Forelimb muscle (tissue), 1 donor: ENCODE results near the gene IDH3G. TPM values are rescaled to one million over a fixed set of nuclear protein-coding genes. Genes with fewer than 3 reads are reported as not detected.
"Not testable (repeated sequence)": the region's sequence is repeated elsewhere in the genome, so short reads cannot be mapped to it uniquely, and the experiment has no call there.

Experiments used
- DNase-seq: peaks from one replicate; pipeline ENCODE4 v3.0.0-alpha.2; 2013; ENCODE audit warnings: low read depth
- polyA plus RNA-seq: library from polyadenylated mRNA; unstranded; fragments of 120-200 nt; gene quantifications from one replicate; pipeline ENCODE4 v1.2.1, GENCODE V29; 2013; ENCODE audit not compliant: insufficient read length

Gene IDH3G
- polyA plus RNA-seq, 1 donor = 49.6 TPM

DNA sequence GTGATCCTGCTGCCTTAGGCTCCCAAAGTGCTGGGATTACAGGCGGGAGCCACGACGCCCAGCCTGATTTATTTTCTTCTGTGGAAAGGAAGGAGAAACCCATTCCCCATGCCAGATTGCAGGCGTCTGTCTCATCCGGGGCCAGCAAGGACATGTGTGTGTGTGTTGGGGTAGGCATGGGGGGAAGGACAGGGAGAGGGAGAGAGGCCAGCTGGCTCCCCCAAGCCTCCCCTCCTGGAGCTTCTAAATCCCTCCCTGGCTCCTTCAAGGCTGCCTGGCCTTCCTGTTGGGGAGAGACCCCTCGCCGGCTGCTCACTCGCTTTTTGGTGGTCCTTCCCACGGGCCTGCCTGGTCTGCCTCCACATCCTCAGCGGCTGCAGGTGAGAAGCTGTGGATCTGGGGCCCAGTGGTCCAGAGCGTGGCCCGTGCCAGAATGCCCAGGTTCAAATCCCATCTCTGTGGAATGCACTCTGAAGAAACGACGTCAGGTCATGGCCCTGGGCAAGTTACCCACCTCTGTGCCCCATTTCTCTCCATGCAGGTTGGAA is 31.5 kb downstream of the IDH3G start:
- no peak for DNase-seq

DNA sequence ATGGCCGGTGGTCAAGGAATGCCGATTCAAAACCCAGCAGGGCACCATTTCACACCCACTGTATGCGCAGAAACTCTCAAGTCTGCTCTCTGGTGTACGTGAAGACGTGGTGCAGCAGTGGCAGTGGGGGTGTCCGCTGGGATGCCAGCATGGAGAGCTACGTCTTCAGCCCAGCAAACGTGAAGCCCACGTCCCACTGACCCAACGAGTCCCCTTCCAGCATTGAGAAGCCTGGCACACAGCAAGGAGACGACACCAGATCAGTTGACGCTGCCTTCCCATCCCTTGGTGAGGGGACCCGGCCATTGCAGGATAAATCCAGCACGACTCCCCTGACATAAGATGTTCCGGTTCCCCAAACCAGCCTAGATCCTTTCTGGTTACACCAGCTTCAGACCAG is 32.3 kb downstream of the IDH3G start:
- no peak for DNase-seq

DNA sequence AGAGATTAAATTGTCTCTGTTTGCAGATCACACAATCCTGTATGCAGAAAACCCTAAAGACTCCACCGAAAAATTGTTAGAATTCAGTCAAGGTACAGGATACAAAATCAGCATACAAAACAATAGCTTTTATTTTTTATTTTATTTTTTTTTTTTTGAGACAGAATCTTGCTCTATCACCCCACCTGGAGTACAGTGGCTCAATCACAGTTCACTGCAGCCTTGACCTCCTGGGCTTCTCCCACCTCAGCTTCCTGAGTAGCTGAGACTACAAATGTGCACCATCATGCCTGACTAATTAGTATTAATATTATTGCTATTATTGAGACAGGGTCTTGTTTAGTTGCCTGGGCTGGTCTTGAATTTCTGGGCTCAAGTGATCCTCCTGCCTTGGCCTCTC is 39.0 kb downstream of the IDH3G start:
- no peak for DNase-seq

DNA sequence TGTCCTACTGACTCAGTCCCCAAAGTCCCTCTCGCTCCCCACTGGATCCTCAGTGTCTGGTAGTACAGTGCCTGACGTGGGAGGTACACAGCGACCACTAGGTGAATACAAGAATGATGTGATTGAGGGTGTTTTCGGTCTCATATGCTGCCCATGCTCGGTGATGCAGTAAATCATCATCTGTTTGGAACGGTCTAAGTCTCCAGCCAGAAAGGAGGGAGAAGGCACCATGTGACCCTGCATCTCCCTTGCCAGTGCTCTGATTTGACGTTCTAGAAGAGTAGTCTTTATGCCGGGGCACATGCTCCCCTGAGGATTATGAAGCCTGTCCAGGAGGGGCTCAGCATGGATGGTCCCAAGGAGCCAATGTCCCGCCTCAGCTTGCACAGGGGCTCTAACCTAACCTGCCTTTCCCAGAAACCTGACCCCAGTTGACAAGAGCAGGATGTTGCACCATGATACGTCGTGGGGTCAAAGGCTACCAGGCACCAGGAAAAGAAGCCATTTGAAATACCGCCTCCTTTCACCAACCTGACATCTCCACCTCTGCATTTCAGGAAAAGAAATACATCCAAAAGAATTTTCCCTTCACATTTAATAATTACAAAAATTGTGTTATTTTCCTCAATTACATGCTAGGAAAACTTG is 43.9 kb downstream of the IDH3G start:
- DNase-seq = no peak

DNA sequence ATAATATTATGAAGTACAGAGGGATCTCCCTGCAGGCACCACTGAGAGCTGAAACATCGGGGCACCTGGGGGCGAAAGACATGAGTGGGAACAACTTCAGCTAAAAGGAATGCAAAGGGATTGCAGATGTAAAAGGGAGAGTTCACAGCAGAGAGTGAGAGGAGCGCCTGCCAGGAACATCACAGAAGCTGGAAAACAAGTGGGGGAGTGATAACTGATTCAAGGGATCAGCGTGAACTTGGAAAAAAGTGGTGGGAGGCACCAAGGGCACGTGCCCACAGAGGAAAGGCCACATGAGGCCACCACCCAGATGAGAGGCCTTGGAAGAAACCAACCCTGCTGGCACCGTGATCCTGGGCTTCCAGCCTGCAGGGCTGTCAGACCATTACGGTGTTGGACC is 45.2 kb downstream of the IDH3G start:
- DNase-seq = not testable (repeated sequence)

DNA sequence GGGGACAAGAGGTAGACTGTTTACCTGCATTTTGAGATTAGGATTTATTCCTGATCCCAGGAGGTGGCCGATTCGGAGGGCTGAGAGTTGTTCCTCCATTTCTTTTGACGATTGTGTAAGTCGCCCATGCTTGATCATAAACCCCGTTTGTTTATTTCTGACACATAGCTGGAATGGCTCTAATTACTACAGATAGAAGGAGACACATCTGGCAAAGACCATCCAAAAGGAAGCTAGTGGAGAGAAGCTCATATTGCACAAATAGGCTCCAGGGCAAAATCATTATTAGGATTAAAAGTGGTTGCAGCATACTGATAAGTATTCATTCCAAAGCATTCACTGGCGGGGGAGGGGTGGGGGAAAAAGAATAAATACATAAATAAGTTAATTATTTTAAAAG is 47.2 kb downstream of the IDH3G start:
- not testable (repeated sequence) for DNase-seq

DNA sequence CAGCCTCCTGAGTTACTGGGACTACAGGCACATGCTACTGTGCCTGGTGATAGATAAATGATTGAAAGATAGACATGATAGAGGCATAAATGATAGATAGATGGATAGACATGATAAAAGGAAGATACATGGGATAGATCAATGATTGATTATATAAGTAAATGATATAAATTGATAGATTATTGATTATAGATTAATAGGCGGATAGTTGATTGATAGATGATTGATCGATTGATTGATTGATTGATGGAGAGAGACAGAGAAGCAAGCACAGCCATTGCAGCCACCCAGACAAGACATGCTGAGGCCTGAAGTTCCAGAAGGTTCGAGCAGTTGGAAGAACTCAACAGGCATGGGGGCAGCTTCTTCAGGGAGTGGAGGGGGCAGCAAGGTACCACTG is 47.8 kb downstream of the IDH3G start:
- no peak for DNase-seq

DNA sequence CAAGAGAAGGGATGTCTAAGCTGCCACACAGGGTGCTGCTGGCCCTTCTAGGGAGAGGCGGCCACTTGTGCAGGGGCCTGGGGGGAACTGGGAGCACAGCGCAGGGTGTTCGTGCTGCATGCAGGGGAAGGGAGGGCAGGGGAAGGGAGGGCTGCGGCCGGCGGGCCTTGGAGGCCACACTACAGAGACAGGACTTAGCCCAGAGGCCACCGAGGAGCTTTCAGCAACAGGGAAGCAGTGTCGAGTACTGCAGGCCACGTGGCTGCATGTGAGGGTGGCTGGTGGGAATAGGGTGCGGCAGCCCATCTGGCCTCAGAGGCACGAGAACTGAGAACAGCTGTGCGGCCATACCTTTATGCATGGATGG is 49.1 kb downstream of the IDH3G start:
- DNase-seq = not testable (repeated sequence)

DNA sequence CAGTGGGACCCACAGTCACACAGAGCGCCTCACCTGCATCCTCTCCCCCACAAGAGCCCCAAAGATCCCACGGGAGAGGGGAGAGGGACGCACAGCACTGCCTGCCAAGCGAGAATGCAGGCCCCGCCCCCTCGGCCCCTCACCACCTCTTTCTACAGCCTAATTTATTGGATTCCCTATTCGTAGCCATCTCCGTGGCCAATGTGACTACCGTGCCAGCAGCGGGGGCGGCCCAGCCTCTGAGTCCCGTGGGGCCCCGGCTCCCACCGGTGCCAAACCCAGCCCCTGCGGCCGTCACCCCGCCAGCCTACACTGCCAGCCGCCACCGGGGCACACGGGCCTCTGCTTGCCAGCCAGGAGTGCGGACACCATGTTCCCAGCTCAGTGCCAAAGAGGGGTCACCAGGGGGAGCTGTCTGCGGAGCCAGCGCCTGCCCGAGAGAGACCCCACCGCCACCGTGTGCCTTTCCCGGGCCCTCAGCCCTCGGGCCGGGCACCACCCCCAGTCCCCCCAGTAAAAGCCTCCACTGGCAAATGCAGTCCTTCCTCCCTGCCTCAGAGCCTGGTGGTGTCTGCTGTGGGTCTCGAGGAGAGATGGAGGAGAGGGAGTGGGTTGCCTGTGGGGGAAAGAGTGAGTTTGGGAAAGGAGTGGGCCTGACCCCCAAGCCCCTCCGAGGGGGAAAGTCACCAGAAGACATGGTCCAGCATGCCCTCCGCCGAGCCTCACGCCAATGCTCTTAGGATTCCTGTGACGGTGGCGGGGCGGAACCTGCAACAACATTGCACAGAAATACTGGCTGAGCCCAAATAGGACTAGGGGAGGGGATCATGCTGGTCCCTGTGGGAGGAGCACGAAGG is 49.7 kb downstream of the IDH3G start:
- DNase-seq = no peak

DNA sequence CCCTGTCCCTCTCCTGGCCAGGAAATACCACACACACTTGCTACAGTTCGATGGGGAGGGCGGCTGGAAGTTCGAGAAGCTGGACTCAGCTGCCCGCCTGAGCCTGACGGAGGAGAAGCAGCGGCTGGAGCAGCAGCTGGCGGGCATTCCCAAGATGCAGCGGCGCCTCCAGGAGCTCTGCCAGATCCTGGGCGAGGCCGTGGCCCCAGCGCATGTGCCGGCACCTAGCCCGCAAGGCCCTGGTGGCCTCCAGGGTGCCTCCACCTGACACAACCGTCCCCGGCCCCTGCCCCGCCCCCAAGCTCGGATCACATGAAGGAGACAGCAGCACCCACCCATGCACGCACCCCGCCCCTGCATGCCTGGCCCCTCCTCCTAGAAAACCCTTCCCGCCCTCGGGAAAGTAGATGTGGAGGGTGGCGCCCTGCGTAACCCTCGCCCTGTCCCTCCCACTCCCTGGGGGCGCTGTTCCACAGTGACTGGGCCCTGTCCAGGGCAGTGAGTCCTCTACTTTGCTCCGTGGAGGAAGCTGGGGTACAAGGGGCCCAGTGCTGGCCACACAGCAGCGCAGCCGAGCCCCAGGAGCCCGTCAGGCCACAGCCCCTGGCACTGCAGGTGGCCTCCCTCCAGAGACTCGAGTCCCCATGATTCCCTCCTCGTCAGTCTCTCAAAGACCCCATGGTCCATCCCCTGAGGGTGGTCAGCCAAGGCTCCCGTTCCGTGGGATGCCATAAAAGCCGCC is 50.5 kb downstream of the IDH3G start:
- DNase-seq = not testable (repeated sequence)

DNA sequence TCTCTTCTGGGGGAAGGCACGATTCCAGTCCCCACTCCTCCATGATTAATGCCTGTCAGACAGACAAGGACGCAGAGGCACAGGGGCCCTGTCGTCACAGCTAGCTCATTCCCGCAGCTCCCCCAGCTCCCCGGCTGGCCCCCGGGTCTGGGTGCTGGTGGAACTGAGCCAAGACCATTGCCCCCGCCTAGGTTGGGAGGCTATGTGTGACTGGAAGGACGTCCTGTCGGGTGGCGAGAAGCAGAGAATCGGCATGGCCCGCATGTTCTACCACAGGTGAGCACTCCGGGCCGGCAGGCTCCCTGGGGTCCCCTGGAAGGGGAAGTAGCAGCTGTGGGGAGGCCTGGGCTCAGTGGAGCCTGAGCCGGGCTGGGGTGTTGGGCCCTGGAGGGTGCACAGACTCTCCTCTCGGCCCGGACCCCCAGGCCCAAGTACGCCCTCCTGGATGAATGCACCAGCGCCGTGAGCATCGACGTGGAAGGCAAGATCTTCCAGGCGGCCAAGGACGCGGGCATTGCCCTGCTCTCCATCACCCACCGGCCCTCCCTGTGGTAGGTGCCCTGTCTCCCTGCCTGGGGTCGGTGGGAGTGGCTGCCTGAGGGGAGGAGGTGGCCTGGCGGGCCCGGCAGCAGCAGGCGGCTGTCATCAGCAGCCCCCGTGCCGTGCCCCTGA is 51.2 kb downstream of the IDH3G start:
- not testable (repeated sequence) for DNase-seq

DNA sequence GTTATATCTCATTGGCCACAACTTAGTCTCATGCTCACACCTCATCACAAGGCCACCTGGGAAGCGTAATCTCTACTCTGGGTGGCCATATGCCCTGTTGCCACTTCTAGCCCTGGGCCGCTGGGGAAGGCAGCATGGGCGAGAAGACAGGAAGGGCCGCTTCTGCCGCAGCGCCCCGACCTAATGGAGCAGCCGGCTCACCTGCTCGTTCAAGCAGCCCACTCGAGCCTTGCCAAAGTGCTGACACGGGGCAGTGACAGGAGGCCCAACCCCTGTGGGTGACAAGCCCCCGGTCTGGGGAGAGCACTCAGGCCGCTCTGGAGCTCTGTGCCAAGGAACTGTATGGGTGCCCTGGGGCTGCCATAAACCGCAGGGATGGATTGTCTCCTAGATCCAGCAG is 52.1 kb downstream of the IDH3G start:
- DNase-seq = not testable (repeated sequence)

DNA sequence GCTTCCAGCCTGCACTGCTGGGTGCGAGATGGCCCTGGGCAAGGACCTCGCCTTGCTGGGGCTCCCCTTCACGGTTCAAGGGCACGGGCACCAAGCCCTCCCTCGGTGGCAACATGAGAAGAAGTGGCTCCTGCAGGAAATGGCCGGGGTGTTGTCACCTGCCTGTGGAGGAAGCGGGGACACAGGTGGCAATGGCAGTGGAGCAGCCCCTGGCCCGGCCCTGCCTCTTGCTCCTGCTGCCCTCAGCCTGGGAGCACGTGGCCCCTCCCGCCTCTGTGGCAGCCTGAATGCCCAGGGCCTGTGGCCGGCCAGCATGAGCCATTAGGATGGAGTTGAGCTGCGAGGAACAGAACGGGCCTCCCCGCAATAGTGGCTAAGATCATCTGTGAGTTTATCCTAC is 52.7 kb downstream of the IDH3G start:
- DNase-seq = no peak

DNA sequence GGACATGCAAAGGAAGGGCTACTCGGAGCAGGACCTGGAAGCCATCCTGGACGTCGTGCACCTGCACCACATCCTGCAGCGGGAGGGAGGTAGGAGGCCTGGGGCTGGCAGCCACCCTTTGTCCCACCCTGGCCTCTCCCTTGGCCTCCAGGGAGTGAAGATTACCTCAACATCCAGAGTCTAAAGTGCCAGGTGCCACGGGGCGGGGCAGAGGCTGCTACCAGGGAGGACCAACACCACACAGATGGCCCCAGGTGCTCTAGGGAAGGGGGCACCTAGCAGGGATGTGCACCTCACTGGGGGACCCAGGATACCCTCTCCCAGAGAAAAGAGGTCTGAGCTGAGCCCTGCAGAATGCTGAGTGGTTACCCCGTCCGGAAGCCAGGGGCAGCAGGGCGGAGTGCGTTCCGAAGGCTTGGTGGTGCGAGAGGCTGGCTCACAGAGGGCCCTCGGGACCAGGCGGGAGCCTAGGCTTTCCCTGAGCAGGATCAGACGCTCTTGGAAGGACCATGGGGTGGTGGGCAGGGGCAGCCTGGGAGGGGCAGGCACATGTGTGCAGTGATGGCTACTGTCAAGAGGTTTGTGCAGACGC is 53.4 kb downstream of the IDH3G start:
- no peak for DNase-seq

DNA sequence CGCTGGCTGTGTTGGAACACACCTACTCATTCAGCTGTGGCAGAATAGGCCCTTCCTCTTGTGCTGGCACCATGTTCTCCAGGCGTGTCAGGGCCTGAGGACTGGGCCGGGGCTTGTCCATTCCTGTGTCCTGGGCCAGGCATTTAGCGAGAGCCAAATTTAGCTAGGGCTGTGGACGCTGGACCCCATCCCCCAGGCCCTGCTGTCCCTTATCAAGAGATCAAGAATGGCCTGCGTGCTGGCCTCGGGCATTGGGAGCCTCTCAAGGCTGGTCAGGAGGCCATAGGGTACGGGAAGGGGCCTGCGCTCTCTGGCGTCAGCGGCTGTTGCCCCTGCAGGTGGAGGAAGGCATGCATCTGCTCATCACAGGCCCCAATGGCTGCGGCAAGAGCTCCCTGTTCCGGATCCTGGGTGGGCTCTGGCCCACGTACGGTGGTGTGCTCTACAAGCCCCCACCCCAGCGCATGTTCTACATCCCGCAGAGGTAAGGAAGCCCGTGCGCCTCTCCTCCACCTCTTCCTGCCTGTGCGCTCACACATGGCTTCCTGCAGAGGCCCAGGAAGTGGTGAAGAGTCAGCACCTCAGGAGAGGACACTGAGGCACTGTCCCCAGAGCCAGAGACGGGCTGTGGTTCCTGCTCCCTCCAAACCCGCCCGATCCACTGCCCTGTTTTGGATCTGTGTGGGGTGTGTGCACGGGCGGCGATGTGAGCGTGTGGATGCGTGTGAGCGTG is 54.3 kb downstream of the IDH3G start:
- no peak for DNase-seq

DNA sequence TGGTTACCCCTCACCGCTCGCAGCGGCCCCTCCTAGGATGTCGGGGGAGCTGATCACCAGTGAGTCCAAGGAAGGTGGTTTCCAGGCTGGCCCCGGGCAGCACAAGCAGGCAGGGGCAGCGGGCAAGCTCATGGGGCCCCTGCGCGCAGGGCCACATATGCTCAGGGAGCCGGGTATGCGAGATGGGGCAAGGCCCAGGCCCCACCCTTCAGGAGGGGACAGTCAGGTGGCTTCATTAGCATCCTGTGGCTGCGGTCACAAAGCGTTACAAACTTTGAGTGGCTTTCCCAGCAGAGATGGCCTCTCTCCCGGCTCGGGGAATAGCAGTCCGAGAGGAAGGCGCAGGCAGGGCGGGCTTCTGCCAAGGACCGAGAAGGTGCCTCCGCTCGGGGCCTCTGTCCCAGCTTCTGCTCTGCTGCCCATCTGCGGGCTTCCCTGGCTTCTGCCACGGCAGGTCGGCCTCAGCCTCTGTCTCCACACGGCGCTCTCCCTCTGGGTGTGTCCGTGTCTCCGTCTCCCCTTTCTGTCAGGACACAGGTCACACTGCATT is 56.0 kb downstream of the IDH3G start:
- no peak for DNase-seq

DNA sequence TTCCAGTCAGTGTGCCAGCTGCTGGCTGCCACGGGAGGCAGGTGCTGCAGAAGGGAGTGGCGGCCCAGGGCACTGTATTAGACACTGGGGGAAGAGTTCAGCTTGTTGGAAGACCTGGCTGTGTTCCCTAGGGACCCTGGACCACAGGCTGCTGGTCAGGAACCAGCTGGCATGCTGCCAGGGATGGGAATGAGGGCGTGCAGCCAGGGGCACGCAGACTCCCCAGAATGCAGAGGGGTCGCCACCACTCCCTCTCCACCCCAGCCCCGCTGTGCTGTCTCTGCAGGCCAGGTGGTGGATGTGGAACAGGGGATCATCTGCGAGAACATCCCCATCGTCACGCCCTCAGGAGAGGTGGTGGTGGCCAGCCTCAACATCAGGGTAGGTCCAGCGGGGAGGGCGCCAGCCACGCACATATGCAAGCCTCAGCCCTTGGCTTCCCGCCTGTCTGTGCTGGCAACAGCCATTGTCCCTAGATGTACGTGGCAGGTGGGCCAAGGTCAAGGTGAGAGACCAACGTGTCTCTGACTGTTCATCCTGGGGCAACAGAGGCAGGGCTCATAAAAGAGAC is 57.2 kb downstream of the IDH3G start:
- DNase-seq = no peak

DNA sequence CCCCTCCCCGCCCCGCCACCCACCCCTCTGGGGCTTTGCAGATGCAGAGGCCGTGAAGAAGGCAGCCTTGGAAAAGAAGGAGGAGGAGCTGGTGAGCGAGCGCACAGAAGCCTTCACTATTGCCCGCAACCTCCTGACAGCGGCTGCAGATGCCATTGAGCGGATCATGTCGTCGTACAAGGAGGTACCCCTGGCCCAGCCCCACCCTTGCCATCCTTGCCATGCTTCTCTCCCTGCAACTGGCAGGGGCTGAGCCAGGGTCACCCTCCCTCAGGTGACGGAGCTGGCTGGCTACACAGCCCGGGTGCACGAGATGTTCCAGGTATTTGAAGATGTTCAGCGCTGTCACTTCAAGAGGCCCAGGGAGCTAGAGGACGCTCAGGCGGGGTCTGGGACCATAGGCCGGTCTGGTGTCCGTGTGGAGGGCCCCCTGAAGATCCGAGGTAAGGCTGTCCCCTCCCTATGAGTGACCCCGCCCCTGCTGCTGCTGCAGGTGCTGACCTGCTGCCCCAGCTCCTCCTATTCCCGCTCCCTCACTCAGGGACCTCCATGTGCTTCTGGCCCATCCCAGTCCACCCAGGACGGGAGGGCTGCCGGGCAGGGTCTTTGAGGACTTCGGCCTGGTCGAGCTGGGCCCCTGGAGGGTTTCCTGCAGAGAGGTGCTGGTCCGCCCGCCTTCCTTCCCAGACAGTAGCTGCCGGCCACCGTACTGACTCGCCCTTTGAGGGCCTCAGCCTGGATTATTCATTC is 57.9 kb downstream of the IDH3G start:
- no peak for DNase-seq
